Measurements from ENCODE around the gene SLC2A6. TPM values are rescaled to one million over a fixed set of nuclear protein-coding genes. Genes with fewer than 3 reads are reported as not detected.

SLC2A6 gene
- polyA plus RNA-seq, result 10 to 100 TPM in 1 of 3 donors, 1 to 10 TPM in 2; 2.4 to 15.6 (median 2.6) TPM

GRCh38 chr9:133478851-133479711 lies at the start of gene SLC2A6:
TSS of gene SLC2A6 (minus strand) at chr9:133479099. CDS start at chr9:133479059, 40 bp downstream.
- 0 to 1% (median 1%) methylated on average over 70 to 84 of the region's 84 CpGs for WGBS, 3 donors
- no peak within 1 kb of the TSS for H3K27ac ChIP-seq (ENCODE audit: low read depth, low read length)

- H3K27ac ChIP-seq (ENCODE audit: low read depth, low read length), result no peak overlapping the region
- 60 to 80% (median 72%) methylated on average over 21 to 22 of the region's 22 CpGs for WGBS, 3 donors
These were observed 49.3 kb upstream of the SLC2A6 start for GRCh38 chr9:133528001-133528875.

- no peak overlapping the region for H3K27ac ChIP-seq (ENCODE audit: low read depth, low read length)
- 7 to 57% (median 41%) methylated on average over 18 of the region's 18 CpGs for WGBS, 3 donors
These were observed 48.6 kb upstream of the SLC2A6 start for GRCh38 chr9:133527444-133527920.

- H3K27ac ChIP-seq (ENCODE audit: low read depth, low read length), result no peak overlapping the region
- WGBS, 3 donors, result 35 to 55% (median 41%) methylated on average over 21 of the region's 21 CpGs
These were observed 47.9 kb upstream of the SLC2A6 start for GRCh38 chr9:133526721-133527321.

GRCh38 chr9:133525677-133526076 lies 46.8 kb upstream of the SLC2A6 start:
- no peak overlapping the region for H3K27ac ChIP-seq (ENCODE audit: low read depth, low read length)
- 69 to 73% (median 71%) methylated on average over 8 of the region's 8 CpGs for WGBS, 3 donors

DNA sequence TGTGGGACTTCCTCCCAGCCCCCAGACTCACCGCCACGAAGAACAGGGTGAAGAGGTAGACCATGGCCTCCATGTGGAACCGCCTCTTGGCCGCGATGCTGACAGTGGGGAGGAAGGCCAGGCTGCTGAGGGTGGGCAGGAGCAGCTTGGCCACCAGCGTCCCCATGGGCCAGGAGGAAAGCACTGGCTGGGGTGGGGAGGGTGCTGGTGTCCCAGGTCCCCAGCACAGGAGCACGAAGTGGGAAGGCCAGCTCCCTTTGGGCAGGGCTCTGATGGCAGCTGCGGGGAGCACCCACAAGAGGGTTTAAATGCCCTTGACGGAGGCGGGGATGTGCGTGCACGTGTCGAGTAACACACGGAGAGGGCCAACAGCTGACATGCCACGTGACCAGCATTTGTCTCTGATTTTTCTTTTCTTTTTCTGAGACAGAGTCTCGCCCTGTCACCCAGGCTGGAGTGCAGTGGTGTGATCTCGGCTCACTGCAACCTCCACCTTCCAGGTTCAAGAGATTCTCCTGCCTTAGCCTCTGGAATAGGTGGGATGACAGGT lies 45.9 kb upstream of the SLC2A6 start, which contains the start of gene MYMK:
Gene MYMK (minus strand): TSS at position 281 of the 550 bp plus-strand sequence. CDS start 115 bp downstream, at position 166.
- 93 to 95% (median 95%) methylated on average over 17 of the region's 17 CpGs for whole genome bisulfite sequencing, 3 donors
- no peak within 1 kb of the TSS for H3K27ac ChIP-seq (ENCODE audit: low read depth, low read length)

GRCh38 chr9:133524146-133524545 lies 45.2 kb upstream of the SLC2A6 start:
- H3K27ac ChIP-seq (ENCODE audit: low read depth, low read length), result no peak overlapping the region
- WGBS, 3 donors, result 90 to 92% (median 92%) methylated on average over 5 of the region's 5 CpGs

DNA sequence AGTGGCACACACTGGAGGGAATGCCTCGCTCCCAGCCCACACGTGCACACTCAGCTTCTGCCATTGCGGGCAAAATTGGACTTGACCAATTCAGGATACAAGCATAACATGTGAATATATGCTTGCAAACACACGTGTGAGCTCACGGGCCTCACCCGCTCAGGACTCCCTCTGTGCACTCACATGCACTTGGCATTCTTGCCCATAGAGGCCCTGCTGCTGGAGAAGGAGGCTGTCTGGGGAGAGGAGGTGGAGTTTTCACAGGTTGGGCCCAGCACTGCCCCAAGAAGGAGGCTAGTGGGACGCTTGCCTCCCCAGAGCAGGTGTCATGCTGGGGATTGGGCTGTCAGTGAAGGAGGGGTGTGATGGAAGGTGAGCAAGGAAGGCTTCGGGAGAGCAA lies 44.2 kb upstream of the SLC2A6 start:
- 89 to 92% (median 89%) methylated on average over 8 of the region's 8 CpGs for WGBS, 3 donors

GRCh38 chr9:133522073-133522910 lies 43.4 kb upstream of the SLC2A6 start:
- WGBS, 3 donors, result 78 to 87% (median 78%) methylated on average over 12 to 14 of the region's 14 CpGs
- no peak overlapping the region for H3K27ac ChIP-seq (ENCODE audit: low read depth, low read length)

More for the DNA sequence above, 44.2 kb upstream of the SLC2A6 start:
- H3K27ac ChIP-seq (ENCODE audit: low read depth, low read length), result no peak overlapping the region

DNA sequence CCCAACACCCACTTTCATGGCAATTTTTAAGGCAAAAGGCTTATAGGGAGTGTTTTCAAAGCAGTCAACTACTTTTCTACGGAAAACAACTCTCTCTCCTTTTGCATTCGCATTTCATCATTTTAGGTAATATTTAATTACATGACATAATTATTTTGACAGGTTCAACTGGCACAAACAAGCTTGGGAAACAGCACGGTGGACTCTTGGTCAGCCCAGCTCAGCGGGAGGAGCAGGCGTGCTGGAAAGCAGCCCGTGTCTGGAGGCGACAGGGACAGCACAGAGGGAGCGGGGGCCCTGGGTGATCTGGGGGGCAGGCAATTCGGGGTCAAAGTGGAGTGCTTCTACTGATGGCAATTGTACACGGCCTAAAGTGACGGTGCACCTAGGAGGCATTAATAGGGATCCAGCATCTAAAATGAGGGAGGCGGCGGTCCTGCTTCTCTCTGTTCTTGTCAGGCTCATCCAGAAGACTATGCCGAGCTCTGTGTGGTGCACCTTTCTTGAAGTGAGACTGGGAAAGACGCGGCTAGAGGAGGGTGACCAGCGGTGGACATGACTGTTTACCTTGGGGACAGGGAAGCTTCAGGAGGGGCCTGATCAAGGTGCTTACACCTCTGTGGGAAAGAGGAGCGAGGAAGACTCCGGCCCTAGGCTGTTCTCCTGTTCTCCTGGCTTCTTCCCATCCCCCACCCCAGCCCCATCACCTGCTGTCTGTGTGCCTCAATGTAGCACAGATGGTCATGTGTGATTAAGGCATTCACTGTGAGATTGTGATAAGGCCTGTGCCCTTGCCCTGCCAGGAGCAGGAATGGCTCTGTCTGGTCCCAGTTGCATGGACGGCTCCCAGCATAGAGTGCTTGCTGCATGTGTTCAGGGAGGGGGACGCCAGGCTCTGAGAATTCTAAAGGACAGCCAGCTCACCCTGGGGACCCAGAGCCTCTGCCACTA lies 42.5 kb upstream of the SLC2A6 start:
- H3K27ac ChIP-seq (ENCODE audit: low read depth, low read length), result no peak overlapping the region
- WGBS, 3 donors, result 71 to 90% (median 89%) methylated on average over 21 of the region's 21 CpGs

- 78 to 93% (median 90%) methylated on average over 24 of the region's 24 CpGs for WGBS, 3 donors
- no peak overlapping the region for H3K27ac ChIP-seq (ENCODE audit: low read depth, low read length)
These were observed 41.4 kb upstream of the SLC2A6 start for GRCh38 chr9:133520121-133520835.

GRCh38 chr9:133519693-133520092 lies 40.8 kb upstream of the SLC2A6 start:
- 65 to 76% (median 75%) methylated on average over 7 of the region's 7 CpGs for WGBS, 3 donors
- no peak overlapping the region for H3K27ac ChIP-seq (ENCODE audit: low read depth, low read length)

DNA sequence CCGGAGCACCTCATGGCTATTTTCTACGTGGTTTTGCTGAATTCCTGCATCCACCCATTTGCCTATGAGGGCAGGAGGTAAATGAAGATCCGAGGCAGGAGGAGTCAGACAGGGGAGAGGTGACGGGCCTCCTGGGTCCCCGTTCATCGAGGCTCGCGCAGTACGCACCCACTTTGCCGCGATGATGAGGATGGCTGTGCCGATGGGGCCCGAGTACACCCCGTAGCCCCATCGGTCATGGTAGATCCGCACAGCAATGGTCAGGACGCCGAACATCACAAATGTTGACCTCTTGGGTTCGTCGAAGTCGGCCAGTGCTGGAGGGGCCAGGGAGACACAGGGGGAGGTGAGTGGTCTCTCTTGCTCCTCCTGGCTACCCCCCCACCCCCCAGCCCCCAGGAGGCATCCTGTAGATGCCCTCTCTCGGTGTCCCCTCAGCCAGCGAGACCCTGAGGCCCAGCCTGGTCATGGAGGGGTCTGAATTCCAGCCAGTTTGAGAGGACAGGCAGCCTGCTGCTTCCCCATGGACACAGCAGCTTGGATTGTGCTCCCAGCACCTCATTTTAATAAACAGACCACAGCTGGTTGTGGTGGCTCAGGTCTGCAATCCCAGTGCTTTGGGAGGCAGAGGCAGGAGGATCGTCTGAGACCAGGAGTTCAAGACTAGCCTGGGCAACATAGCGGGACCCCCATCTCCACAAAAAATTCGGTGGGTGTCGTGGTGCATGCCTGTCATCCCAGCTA lies 40.0 kb upstream of the SLC2A6 start:
- no peak overlapping the region for H3K27ac ChIP-seq (ENCODE audit: low read depth, low read length)
- WGBS, 3 donors, result 89 to 94% (median 92%) methylated on average over 27 of the region's 27 CpGs

- WGBS, 3 donors, result 76 to 94% (median 94%) methylated on average over 5 of the region's 5 CpGs
- H3K27ac ChIP-seq (ENCODE audit: low read depth, low read length), result no peak overlapping the region
These were observed 39.3 kb upstream of the SLC2A6 start for GRCh38 chr9:133518200-133518599.

- H3K27ac ChIP-seq (ENCODE audit: low read depth, low read length), result no peak overlapping the region
- WGBS, 3 donors, result 80 to 84% (median 82%) methylated on average over 8 of the region's 8 CpGs
These were observed 38.8 kb upstream of the SLC2A6 start for GRCh38 chr9:133517711-133518110.
